Suprapubic skin (tissue), 4 donors: Measurements from ENCODE around the gene ZDHHC11.
"Not testable (repeated sequence)": the region's sequence is repeated elsewhere in the genome, so short reads cannot be mapped to it uniquely, and the experiment has no call there.

Experiments
- POLR2A ChIP-seq, 2 donors: fragments of 450-650 bp; IDR thresholded peaks; one replicate each; pipeline ENCODE4 v1.6.1; 2017; ENCODE audit warnings: antibody characterized with exemption in 2 of 2, mild to moderate bottlenecking in 2 of 2, moderate library complexity in 2 of 2
- POLR2AphosphoS5 ChIP-seq, 3 donors: sonication (generic); formaldehyde crosslinking; IDR thresholded peaks; one replicate each; pipeline ENCODE4 v1.6.1; 2017; ENCODE audit warnings: antibody characterized with exemption in 3 of 3
- TF ChIP-seq, protein P1 (sequence below), 2 donors: fragments of 200-600 bp in 1 of 2; fragments of 450-650 bp in 1 of 2; sonication (generic) in 1 of 2; IDR thresholded peaks; one replicate each; pipeline ENCODE4 v1.5.1; 2016 to 2019; ENCODE audit warnings: antibody characterized with exemption in 2 of 2, mild to moderate bottlenecking in 1 of 2, moderate library complexity in 1 of 2

DNA sequence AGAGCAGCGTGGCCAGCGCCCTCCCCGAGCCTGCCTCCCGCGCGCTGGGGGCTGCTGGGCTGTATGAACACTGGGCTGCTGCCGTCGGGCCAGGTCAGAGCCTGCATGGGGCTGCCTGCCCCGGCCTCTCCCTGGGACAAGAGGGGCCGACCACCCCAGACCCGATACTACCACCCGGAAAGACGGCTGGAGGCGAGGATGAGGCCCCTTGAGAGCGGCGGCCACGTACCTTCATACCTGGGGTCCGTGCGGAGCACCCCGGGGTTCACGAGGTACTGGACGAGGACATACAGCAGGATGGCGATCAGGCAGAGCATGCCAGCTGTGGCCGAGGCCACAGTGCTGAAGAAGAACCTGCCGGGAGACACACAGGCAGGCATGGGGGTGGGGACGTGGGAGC is 7.4 kb downstream of the ZDHHC11 start:
- TF ChIP-seq, protein P1, sequence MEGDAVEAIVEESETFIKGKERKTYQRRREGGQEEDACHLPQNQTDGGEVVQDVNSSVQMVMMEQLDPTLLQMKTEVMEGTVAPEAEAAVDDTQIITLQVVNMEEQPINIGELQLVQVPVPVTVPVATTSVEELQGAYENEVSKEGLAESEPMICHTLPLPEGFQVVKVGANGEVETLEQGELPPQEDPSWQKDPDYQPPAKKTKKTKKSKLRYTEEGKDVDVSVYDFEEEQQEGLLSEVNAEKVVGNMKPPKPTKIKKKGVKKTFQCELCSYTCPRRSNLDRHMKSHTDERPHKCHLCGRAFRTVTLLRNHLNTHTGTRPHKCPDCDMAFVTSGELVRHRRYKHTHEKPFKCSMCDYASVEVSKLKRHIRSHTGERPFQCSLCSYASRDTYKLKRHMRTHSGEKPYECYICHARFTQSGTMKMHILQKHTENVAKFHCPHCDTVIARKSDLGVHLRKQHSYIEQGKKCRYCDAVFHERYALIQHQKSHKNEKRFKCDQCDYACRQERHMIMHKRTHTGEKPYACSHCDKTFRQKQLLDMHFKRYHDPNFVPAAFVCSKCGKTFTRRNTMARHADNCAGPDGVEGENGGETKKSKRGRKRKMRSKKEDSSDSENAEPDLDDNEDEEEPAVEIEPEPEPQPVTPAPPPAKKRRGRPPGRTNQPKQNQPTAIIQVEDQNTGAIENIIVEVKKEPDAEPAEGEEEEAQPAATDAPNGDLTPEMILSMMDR (IDR thresholded peaks at IDR 0.05) = not testable (repeated sequence)
- not testable (repeated sequence) for TF ChIP-seq POLR2A, POLR2AphosphoS5 (IDR thresholded peaks at IDR 0.05)
